Globus pallidus (tissue), 1 donor: ENCODE measurements around the gene TRIM56.
A peak's percentile ranks its signal among the peaks of the same experiment; 100 is the strongest.
"Not testable (repeated sequence)": the region's sequence is repeated elsewhere in the genome, so short reads cannot be mapped to it uniquely, and the experiment has no call there.

Experiments
- DNase-seq: peaks from one replicate; pipeline ENCODE4 v3.0.0-alpha.2; 2015; ENCODE audit warnings: low spot score

Gene TRIM56, protein sequence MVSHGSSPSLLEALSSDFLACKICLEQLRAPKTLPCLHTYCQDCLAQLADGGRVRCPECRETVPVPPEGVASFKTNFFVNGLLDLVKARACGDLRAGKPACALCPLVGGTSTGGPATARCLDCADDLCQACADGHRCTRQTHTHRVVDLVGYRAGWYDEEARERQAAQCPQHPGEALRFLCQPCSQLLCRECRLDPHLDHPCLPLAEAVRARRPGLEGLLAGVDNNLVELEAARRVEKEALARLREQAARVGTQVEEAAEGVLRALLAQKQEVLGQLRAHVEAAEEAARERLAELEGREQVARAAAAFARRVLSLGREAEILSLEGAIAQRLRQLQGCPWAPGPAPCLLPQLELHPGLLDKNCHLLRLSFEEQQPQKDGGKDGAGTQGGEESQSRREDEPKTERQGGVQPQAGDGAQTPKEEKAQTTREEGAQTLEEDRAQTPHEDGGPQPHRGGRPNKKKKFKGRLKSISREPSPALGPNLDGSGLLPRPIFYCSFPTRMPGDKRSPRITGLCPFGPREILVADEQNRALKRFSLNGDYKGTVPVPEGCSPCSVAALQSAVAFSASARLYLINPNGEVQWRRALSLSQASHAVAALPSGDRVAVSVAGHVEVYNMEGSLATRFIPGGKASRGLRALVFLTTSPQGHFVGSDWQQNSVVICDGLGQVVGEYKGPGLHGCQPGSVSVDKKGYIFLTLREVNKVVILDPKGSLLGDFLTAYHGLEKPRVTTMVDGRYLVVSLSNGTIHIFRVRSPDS

DNA sequence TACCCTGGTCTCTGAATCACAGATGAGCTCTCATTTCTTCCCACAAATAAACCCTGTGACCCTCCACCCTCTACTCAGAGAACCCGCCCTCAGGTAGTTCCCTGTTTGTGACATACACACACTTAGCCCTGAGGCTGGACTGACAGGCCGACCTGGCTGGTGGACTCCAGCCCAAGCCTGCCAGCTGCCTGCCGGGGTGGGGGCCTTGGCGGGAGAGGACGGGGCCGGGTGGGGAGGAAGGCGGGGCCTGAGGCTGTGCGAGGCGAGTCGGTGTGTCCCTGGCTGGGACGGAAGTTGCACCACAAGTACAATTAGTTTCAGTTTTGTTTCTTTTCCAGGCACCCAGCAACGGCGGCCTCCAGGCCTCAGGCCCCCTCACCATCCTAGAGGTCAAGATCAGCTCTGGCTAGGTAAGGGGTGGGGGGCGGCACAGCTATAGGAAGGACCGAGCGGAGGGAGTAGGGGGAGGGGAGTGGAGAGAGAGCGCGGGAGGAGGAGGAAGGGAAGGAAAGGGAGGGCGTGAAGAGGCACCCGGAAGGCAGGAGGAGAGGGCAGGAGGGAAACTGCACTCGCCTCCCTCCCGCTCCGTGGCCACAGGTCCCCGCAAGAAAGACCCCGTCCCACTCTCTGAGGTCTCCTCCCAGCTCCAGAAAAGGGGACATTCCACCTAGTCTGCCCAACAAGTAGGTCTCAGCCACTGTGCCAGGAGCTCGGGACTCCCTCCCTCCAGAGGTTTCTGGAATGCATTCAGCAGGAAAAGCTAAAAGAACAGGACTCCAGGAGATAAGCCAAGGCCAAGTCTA is at the start of gene TRIM56:
TRIM56 (plus strand) TSS at position 320 of the 803 bp plus-strand sequence. CDS start 1,832 bp downstream, outside the sequence.
- DNase-seq, result peak; percentile 77

DNA sequence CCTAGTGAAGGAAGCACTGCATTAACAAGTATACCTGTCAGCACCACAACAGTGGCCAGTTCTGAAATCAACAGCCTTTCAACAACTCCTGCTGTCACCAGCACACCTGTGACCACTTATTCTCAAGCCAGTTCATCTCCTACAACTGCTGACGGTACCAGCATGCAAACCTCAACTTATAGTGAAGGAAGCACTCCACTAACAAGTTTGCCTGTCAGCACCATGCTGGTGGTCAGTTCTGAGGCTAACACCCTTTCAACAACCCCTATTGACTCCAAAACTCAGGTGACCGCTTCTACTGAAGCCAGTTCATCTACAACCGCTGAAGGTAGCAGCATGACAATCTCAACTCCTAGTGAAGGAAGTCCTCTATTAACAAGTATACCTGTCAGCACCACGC is 49.3 kb upstream of the TRIM56 start:
- no peak for DNase-seq

DNA sequence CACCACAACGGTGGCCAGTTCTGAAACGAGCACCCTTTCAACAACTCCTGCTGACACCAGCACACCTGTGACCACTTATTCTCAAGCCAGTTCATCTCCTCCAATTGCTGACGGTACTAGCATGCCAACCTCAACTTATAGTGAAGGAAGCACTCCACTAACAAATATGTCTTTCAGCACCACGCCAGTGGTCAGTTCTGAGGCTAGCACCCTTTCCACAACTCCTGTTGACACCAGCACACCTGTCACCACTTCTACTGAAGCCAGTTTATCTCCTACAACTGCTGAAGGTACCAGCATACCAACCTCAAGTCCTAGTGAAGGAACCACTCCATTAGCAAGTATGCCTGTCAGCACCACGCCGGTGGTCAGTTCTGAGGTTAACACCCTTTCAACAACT is 44.0 kb upstream of the TRIM56 start:
- DNase-seq, result not testable (repeated sequence)

DNA sequence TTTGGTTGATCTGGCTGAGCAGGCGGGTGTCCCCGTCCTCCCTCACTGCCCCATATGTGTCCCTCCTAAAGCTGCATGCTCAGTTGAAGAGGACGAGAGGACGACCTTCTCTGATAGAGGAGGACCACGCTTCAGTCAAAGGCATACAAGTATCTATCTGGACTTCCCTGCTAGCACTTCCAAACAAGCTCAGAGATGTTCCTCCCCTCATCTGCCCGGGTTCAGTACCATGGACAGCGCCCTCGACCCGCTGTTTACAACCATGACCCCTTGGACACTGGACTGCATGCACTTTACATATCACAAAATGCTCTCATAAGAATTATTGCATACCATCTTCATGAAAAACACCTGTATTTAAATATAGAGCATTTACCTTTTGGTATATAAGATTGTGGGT is 26.9 kb upstream of the TRIM56 start:
- DNase-seq, result peak; percentile 43

DNA sequence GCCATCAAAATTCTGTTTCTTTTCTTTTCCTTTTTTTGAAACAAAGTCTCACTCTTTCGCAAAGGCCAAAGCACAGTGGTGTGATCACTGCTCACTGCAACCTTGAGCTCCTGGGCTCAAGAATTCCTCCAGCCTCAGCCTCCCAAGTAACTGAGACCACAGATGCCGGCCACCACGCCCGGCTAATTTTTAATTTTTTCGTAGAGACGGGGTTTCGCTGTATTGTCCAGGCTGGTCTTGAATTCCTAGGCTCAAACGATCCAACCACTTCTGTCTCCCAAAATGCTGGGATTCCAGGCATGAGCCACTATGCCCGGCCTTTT is 25.7 kb upstream of the TRIM56 start:
- no peak for DNase-seq

DNA sequence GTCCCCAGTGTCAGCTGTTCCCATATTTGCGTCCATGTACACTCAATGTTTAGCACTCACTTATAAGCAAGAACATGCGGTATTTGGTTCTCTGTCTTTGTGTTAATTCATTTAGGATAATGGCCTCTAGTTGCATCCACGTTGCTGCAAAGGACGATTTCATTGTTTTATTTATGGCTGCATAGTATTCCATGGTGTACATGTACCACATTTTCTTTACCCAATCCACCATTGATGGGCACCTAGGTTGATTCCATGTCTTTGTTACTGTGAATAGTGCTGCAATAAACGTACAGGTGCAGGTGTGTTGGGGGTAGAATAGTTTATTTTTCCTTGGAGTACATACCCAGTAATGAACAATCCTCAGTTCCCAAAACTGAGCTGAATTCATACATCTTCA is 24.3 kb upstream of the TRIM56 start:
- no peak for DNase-seq

DNA sequence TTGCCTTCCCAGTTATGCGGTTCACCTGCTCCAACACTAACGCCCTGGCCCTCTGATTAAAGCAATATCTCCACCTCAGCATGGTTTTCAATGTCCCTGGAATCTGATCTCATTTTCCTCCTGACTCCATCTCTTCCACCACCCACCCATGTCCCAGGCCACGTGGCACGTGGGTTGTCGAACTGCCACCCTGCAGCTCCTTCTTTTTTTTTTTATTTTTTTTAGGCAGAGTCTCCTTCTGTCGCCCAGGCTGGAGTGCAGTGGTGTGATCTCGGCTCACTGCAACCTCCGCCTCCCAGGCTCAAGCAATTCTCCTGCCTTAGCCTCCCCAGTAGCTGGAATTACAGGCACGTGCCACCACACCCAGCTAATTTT is 21.1 kb upstream of the TRIM56 start:
- DNase-seq, result not testable (repeated sequence)

DNA sequence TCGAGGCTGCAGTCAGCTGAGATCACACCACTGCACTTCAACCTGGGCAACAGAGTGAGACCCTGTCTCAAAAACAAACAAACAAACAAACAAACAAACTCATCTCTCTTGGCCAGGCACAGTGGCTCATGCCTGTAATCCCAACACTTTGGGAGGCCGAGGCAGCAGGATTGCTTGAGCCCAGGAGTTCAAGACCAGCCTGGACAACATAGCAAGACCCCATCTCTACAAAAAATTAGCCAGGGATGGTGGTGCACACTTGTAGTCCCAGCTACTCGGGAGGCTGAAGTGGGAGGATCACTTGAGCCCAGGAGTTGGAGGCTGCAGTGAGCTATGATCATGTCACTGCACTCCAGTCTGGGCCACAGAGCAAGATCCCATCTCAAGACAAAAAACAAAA is 20.1 kb upstream of the TRIM56 start:
- DNase-seq, result not testable (repeated sequence)

DNA sequence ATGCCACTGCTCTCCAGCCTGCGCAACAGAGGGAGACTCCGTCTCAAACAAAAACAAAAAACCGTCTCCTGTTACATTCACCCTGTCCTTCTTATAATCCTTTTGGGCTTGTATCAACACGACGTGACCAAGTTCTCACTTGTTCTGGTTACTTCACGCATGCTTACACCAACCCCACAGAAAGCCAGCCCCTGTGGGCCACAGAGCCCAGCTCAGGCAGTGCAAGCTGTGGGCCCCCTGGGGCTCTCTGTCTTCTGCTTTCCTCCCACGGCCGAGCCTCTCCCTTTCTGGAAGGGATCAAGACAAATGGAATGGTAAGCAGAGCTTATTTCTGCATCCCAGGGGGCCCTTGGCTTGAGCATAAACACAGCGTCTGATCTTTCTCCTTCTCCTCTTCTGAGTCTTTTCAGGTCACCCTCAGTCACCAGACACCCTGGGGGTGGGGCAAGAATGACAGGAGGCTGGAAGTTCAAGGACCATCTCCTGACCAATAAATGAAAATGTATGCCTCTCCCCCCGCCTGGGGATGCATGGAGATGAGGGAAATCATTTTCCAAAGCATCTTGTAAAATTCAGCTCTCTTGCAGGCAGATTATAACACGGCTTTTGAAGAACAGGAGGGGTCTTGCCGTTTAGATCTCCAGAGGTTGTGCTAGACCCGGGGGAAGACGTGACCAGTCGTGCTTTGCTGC is 19.0 kb upstream of the TRIM56 start:
- no peak for DNase-seq

DNA sequence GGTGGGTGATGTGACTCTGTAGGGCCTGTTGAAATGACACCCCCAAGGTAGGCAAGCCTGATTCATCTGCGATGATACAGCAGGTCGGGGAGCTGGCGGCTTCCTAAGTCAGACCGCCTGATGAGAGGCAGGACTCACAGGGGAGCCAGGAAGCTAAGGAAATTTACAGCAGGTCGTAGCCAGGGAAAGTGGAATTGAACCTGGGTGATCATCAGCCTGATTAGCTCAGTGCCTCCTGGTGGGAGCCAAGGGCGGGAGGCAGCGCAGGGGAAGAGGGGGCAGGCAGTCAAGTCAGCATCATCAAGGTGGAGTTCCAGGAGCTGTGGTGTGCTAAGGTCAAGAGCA is 18.5 kb upstream of the TRIM56 start:
- no peak for DNase-seq

DNA sequence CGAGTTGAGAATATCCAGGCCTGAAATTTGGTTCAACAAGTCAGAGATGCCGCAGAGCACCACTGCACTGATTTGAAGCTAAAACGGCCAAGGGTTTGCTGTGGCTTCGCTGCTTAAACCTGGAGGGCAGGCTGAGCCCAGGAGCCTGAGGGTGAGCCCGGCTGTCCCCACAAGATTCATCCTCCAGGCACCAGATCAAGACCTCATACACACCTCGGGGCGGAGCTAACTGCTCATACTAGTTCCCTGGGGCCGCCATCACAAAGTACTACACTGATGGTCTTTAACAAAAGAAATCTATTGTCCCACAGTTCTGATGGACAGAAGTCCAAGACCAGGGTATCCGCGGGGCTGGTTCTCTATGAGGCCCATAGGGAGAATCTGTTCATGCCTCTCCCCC is 16.9 kb upstream of the TRIM56 start:
- no peak for DNase-seq

DNA sequence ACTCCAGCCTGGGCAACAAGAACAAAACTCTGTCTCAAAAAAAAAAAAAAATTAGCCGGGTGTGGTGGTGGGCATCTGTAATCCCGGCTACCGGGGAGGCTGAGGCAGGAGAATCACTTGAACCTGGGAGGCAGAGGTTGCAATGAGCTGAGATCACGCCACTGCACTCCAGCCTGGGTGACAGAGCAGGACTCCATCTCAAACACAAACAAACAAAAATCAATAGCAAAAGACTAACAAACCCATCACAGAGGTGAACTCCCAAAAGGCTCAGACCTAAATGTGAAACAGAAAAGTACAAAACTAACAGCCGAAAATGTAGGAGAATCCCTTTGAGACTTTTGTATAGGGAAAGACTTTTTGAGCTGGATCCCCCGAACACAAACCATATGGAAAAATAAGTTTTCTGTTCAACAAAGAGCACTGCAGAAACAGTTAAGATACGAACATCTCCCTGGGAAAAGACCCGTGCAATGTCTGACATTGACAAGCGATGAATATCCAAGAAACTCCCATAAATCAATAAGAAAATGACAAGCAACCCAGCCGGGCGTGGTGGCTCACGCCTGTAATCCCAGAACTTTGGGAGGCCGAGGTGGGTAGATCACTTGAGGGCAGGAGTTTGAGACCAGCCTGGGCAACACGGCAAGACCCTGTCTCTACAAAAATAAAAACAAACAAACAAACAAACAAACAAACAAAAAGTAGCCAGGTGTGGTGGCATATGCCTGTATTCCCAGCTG is 13.7 kb upstream of the TRIM56 start:
- DNase-seq, result not testable (repeated sequence)

DNA sequence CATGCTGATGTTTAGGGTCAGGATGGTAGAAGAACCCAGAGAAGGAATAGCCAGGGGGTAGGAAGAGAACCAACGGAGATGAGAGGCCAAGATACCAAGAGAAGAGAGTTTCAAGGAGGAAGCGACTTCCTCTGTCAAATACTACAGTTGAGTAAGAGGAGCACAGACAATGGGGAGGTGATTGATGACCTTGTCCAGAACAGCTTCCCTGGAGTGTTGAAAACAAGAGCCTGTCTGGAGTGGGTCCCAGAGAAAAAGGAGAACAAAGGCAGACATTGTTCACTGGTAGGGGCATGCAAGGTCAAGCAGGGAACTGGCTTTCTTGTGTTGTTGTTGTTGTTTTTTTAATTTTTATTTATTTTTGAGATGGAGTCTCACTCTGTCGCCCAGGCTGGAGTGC is 9.6 kb upstream of the TRIM56 start:
- DNase-seq, result peak; percentile 31

DNA sequence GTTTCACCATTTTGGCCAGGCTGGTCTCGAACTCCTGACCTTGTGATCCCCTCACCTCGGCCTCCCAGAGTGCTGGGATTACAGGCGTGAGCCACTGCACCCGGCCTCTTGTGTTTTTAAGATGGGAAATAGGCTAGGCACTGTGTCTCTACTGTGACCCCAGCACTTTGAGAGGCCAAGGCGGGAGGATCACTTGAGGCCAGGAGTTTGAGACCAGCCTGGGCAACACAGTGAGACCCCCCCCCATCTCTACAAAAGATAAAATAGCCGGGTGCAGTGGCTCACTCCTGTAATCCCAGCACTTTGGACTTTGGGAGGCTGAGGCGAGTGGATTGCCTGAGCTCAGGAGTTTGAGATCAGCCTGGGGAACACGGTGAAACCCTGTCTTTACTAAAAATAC is 9.1 kb upstream of the TRIM56 start:
- DNase-seq, result not testable (repeated sequence)

DNA sequence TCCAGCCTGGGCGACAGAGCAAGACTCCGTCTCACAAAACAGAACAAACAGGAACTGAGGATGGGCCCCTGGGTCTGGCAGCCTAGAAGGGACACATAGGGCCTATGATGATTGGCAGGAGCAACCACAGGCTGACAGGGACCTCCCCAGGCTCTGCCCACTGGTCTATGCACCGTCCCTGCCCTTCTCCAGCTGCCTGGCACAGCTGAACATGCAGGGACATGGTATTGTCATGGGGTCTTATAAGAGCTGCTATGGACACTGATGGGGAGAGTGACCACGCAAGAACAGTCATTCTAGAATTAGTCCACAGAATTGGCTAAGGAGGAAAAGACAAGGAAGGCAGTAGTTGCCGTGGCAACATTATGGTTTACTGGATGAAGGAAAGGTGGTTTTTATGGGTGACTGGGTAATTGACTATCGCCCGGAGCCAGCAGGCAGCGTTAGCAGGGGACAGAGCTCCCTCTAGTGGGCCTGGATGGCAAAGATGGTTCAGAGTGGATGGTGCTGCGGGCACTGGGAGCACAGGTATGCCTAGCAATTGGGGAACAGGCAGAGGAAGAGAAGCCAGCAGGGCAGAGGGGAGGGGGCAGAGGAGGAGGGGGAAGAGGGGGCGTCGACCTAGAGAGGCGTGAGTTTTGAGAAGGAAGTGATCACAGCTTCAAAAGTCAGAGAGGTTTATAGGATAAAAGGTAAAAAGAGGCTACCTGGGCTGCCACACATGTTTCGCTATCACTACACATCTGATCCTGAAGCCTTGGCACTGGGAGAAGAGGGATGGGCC is 7.8 kb upstream of the TRIM56 start:
- peak; percentile 43 for DNase-seq

DNA sequence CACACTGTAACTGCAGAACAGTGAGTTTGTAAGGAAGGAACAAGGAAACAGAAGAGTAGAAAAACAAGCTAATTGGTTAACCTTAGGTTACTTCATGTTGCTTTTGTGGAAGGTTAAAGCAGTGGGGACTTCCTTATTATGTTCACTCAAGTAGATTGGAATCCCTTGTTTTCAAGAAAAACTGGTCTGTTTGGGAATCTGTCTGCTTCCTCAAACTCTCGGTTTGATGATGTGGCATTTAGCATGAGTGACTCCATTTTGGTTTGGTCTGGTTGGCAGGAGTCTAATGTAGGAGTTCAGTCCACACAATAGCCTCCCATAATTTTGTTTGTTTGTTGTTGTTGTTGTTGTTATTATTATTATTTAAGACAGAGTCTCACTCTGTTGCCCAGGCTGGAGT is 3.8 kb upstream of the TRIM56 start:
- DNase-seq, result no peak

DNA sequence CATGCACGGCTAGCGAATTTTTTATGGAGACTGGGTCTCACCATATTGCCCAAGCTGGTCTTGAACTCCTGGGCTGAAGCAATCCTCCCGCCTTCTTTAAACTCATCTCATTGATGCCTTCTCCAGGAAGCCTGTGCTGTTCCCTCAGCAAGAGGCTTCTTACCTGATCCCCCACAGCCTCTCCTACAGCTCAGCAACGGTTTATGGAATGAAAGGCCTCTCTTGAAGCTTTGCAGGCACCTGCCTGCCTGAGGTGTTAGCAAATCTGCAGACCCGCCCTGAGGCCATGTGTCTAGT is 468 bp upstream of the TRIM56 start:
- DNase-seq, result no peak

DNA sequence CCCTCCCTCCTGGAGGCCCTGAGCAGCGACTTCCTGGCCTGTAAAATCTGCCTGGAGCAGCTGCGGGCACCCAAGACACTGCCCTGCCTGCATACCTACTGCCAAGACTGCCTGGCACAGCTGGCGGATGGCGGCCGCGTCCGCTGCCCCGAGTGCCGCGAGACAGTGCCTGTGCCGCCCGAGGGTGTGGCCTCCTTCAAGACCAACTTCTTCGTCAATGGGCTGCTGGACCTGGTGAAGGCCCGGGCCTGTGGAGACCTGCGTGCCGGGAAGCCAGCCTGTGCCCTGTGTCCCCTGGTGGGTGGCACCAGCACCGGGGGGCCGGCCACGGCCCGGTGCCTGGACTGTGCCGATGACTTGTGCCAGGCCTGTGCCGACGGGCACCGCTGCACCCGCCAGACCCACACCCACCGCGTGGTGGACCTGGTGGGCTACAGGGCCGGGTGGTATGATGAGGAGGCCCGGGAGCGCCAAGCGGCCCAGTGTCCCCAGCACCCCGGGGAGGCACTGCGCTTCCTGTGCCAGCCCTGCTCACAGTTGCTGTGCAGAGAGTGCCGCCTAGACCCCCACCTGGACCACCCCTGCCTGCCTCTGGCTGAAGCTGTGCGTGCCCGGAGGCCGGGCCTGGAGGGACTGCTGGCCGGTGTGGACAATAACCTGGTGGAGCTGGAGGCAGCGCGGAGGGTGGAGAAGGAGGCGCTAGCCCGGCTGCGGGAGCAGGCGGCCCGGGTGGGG is 2.2 kb downstream of the TRIM56 start:
- DNase-seq, result no peak

DNA sequence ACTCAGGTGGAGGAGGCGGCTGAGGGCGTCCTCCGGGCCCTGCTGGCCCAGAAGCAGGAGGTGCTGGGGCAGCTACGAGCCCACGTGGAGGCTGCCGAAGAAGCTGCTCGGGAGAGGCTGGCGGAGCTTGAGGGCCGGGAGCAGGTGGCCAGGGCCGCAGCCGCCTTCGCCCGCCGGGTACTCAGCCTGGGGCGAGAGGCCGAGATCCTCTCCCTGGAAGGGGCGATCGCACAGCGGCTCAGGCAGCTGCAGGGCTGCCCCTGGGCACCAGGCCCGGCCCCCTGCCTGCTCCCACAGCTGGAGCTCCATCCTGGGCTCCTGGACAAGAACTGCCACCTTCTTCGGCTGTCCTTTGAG is 2.8 kb downstream of the TRIM56 start:
- DNase-seq, result no peak

DNA sequence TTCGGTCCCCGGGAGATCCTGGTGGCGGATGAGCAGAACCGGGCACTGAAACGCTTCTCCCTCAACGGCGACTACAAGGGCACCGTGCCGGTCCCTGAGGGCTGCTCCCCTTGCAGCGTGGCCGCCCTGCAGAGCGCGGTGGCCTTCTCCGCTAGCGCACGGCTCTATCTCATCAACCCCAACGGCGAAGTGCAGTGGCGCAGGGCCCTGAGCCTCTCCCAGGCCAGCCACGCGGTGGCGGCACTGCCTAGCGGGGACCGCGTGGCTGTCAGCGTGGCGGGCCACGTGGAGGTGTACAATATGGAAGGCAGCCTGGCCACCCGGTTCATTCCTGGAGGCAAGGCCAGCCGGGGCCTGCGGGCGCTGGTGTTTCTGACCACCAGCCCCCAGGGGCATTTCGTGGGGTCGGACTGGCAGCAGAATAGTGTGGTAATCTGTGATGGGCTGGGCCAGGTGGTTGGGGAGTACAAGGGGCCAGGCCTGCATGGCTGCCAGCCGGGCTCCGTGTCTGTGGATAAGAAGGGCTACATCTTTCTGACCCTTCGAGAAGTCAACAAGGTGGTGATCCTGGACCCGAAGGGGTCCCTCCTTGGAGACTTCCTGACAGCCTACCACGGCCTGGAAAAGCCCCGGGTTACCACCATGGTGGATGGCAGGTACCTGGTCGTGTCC is 3.7 kb downstream of the TRIM56 start:
- DNase-seq, result no peak
